Muscle layer of duodenum (tissue), 2 donors: ENCODE data around the gene EEA1.

Experiments used
- H3K27ac ChIP-seq: one replicate; pipeline ENCODE4 v1.7.0; 2013; ENCODE audit warnings: mild to moderate bottlenecking, low read length
- H3K27me3 ChIP-seq: one replicate; pipeline ENCODE4 v1.7.0; 2013; ENCODE audit warnings: low read depth, mild to moderate bottlenecking, control low read depth, low read length
- H3K36me3 ChIP-seq, 2 donors: one replicate each; pipeline ENCODE4 v1.7.0; 2013; ENCODE audit warnings: low read length in 2 of 2, control low read depth in 1 of 2, mild to moderate bottlenecking in 1 of 2; ENCODE audit not compliant: insufficient read depth in 2 of 2, control insufficient read depth in 1 of 2
- H3K4me1 ChIP-seq, 2 donors: one replicate each; pipeline ENCODE4 v1.7.0; 2013; ENCODE audit warnings: low read length in 2 of 2, mild to moderate bottlenecking in 2 of 2, control low read depth in 1 of 2, moderate library complexity in 1 of 2; ENCODE audit not compliant: insufficient read depth in 2 of 2, control insufficient read depth in 1 of 2
- H3K4me3 ChIP-seq, 2 donors: one replicate each; pipeline ENCODE4 v1.7.0; 2013; ENCODE audit warnings: low read length in 2 of 2, low read depth in 1 of 2, mild to moderate bottlenecking in 1 of 2
- H3K9me3 ChIP-seq, 2 donors: one replicate each; pipeline ENCODE4 v1.7.0; 2013; ENCODE audit warnings: low read length in 2 of 2, control low read depth in 1 of 2, mild to moderate bottlenecking in 1 of 2; ENCODE audit not compliant: control insufficient read depth in 1 of 2
- donor health status: healthy.

The EEA1 gene

DNA sequence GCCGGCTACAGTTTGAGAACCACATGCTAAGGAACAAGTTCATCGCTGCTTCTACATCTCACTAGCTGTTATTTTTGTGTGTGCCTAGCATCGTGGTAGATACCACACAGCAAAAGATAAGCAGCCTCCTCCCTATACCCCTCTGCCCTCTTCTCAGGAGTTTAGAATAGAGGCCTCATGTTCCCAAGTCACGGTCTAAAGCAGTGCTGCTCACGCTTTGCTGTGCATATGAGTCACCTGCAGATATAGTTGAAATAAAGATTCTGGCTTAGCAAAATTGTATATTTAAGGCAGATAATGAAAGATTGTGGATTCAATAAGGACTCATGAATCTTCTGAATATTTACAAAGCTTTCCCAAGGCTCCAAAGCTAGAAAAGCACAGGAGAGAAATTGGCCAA lies 198.3 kb downstream of the EEA1 start:
- H3K4me1 ChIP-seq = peaks cover 0 to 9% of the 10 kb centered on the region in 2 donors
- H3K27me3 ChIP-seq = no peaks in the 10 kb centered on the region
- H3K27ac ChIP-seq = no peak overlapping the region
- no peak overlapping the region for H3K4me3 ChIP-seq
- no peaks in the 10 kb centered on the region for H3K36me3 ChIP-seq
- H3K9me3 ChIP-seq = no peaks in the 10 kb centered on the region

DNA sequence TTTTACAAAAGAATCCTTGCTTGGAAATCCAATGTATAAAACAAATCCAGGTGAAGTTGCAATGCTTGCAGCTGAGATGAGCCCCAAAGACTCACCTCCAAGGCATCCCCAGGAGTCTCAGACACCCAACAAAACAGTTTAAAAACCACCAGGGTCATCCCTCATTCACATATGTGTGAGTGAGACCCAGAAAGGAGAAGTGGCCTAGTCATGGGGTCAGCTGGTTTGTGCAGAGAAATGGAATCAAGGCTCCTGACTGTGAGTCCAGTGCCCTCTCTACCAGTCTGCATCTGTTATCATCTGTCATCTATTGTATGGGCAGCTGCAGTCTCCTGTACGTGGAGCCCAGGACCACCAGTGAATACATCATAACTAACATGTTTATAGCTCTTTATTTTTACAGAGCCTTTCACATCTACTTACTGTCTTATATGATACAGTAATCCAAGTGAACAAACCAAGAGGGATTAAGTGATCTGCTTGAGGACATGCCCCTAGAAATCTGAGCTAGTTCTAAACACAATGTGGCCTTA lies 199.3 kb downstream of the EEA1 start:
- Histone ChIP-seq H3K27ac (no peak overlapping the region), H3K4me1 (peaks cover 0 to 4% of the 10 kb centered on the region in 2 donors), H3K27me3 (no peaks in the 10 kb centered on the region), H3K36me3 (no peaks in the 10 kb centered on the region), H3K9me3 (peaks cover under 1 to 3% of the 10 kb centered on the region in 2 donors), H3K4me3 (no peak overlapping the region)

DNA sequence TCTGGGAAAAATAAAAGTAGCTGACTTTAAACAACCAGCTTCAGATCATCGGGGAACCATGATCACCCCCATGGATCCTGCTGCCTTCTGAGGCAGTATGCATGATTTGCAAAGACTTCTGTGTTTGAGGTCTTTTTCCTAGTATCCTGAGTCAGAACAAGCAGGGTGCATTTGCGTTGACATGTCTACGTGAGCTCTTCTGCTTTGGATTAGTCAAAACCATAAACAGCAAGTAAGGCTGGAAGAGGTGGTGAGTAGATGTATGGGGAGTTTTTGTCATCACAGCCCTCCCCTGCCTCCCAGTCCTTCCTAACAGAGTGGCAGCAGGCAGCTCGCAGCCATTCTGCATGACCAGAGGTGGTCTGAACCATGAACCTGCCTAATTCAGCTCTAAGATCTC lies 202.2 kb downstream of the EEA1 start:
- Histone ChIP-seq H3K27ac (no peak overlapping the region), H3K4me3 (no peak overlapping the region), H3K36me3 (no peaks in the 10 kb centered on the region), H3K27me3 (no peaks in the 10 kb centered on the region), H3K9me3 (peaks cover 5 to 8% of the 10 kb centered on the region in 2 donors), H3K4me1 (peaks cover 0 to under 1% of the 10 kb centered on the region in 2 donors)

DNA sequence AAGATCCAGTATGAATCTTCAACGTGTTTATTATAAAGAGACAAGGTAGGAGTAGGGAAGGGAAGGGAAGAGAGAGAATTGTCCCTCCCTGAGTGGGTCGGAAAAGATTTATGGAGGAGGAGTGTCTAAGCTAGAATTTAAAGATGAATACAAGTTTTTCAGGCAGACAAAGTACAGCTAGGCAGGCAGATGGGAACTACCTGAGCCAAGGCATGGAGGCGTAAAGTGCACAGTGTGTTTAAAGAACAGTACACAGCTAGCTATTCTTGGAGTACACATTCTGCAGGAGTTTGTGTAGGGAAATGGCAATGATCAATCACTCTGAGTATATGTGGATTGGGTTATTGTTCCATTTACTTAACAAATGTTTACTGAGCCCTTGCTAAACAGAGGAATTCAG lies 206.2 kb downstream of the EEA1 start:
- no peaks in the 10 kb centered on the region for H3K36me3 ChIP-seq
- no peak overlapping the region for H3K4me3 ChIP-seq
- H3K27ac ChIP-seq = no peak overlapping the region
- H3K27me3 ChIP-seq = no peaks in the 10 kb centered on the region
- peaks cover 5 to 8% of the 10 kb centered on the region in 2 donors for H3K9me3 ChIP-seq
- no peaks in the 10 kb centered on the region for H3K4me1 ChIP-seq

DNA sequence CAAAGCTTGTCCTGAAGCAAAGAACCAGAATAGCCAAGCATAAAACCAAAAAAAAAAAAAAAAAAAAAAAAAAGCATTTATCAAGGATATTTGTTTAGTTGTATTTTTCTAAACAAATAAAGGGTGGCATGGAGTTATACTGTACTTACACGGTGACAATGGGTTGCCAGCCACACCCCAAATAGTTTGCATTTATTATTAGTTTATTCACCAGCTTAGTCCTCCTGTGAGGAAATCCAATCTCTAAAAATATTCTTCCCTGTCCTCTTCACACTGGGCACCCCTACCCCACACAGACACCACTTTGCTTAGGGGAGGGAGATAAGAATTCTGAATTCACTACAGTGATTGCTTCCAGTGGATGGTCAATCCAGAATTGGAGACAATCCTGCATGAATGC lies 207.4 kb downstream of the EEA1 start:
- Histone ChIP-seq H3K27ac (no peak overlapping the region), H3K36me3 (no peaks in the 10 kb centered on the region), H3K4me1 (no peaks in the 10 kb centered on the region), H3K9me3 (peaks cover 5 to 8% of the 10 kb centered on the region in 2 donors), H3K27me3 (no peaks in the 10 kb centered on the region), H3K4me3 (no peak overlapping the region)

DNA sequence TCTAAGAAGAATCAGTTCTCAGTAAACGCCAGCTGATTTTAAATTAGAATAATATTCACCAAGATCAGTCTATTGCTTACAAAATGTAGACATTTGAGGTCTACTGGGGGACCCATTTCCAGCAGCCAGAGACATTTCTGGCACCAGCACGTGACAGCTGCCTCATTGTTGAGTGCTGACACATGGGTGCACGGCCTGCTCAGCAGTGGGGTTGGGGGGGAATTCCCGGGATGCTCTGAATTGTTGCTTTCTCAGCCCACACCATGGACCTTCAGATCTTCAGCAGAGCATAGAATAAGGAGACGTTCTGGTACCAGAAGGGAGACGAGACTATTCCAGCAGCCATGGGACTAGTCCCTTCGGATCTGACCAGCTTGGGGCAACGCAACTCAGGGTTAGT lies 208.0 kb downstream of the EEA1 start:
- no peak overlapping the region for H3K27ac ChIP-seq
- peaks cover 5 to 8% of the 10 kb centered on the region in 2 donors for H3K9me3 ChIP-seq
- H3K4me3 ChIP-seq = no peak overlapping the region
- no peaks in the 10 kb centered on the region for H3K27me3 ChIP-seq
- no peaks in the 10 kb centered on the region for H3K36me3 ChIP-seq
- H3K4me1 ChIP-seq = no peaks in the 10 kb centered on the region
